NCI-H510A treated with DMSO at 0.1 percent for 48 hours (cell line): ENCODE data around the gene EPB41L3.

Source experiments
- DNase-seq: peaks from one replicate; lab custom pipeline; 2025; lab: John Stamatoyannopoulos, UW

Gene EPB41L3

DNA sequence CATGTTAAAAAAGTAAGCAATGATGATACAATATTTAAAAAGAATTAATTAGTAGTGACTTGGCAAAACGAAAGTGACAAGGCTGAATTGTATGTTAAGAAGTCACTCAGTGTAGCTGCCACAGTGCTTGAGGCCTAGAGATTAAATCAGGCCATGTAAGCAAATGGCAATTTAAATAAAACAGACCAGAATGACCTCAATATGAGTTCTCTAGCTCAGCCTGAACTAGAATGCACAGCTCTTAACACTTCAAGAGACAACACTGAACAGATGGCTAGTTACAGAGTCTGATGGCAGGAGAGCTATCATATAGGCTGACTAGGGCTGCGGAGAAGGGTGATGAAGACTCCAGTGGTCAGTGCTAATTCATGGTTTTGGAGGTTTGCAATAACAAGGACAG lies 130.3 kb downstream of the EPB41L3 start:
- no peak for DNase-seq

DNA sequence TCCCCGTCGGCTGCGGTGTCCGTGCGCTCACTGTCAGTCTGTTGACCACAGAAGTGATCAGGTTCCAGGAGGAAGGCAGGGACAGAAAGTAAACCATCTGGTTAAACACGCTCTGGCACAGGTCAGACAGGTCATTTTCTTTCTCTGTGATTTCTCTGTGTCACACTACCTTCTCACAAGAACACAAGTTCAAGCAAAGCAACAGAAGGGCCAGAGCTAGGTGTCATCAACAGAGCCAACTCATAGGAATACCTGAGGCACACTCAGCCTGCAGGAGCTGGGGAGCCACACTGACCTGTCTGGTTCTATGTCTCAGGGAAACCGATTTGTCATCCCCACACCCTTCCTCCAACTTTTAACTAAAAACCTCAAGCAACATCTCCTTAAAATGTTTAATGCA lies 133.2 kb downstream of the EPB41L3 start:
- no peak for DNase-seq

DNA sequence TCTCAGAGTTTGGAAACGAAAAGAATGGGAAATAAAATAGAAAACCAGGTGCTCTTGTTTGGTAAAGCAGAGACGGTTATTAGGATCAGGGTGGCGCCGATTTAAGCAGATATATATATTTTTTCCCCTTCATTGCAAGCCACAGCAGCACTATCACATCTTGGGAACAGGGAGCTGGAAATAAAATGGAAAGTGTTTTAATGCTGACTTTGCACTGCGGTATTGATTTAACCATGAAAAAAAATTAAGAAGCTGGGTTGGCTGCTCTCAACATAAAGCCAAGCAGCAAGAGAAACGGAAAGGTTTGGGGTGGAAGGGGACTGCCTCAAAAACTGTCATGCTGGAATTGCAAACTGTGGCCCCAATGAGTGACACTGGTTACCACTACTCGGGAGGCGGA lies 145.5 kb downstream of the EPB41L3 start:
- no peak for DNase-seq

DNA sequence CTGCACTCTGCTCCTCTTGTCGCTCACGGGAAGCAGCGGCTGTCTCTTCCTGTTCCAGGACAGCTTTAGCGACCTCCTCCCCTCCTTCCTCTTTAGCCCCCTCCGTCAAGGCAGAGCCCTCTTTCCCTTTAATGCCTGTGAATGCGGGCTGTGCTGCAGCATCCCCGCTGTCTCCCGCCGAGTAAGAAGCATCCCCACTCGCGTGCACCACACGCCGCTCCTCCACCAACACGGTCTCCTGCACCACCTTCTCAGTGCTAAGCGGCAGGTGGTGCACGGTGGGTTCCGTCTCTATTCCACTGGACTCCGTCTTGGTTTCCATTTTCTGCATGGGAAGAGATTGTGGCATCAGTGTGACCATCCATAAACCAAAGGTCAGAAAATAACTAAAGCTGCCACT lies 146.7 kb downstream of the EPB41L3 start:
- DNase-seq, result no peak

DNA sequence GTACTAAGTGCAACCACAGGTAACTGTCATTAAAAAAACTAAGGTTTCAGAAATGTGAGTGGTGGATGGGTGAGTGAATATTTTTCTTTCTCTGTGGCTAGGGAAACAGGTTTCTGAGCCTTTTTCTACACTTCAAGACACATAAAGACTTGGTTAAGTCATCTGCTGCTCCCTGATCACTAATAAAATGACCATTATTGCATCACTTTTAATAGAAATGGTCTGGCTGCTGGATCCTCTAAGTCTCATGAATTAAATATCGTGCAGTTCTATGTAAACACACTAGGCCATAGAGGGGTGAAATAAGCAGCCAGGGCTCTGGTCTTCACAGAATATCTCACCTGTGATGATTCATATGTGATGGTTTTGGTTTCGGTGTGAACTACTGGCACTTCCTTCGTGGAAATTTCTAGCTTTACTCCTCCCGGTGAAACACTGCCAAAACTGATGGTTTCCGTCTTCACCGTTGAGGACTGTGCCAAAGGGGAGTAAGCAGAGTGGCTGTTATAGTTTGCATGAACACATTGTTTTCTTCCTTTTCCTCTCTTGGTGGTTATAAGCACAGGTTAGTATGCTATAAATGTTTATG lies 147.8 kb downstream of the EPB41L3 start:
- DNase-seq, result no peak

DNA sequence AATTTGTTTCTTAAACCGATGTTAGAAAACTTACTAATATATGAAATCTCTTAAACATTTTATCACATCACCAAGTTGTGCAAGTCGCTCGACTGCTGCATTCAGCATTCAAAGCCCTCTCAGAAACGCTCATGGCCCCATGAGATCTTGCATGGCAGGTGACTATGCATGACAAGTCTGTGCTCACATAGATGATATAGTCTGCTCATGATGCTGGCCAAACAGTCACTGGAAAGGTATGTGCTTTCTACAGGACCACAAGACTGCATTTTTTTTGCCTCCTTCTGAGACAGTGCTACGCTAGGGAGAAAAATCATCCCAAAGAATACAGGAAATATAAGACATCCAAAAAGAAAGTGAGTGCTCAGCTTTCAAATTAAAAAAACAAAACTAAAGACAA lies 150.0 kb downstream of the EPB41L3 start:
- DNase-seq, result no peak

DNA sequence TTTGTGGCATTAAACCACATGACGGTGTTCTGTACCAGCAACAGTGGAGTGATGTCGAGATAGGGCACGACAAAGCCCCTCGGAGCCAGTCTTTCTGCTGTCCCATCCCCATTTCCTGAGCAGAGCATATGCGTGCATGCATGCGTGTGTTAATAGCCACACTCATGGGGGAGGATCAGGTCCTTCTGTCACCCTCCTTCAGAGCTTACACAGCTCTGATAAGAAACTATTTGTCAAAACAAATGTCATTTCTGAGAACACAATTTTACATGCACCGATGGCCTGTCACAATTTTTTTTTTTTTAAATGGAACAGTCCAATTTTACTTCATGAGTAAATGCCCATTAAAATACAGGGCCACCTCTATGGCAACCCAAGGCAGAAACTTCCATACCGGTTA lies 152.4 kb downstream of the EPB41L3 start:
- DNase-seq, result no peak

DNA sequence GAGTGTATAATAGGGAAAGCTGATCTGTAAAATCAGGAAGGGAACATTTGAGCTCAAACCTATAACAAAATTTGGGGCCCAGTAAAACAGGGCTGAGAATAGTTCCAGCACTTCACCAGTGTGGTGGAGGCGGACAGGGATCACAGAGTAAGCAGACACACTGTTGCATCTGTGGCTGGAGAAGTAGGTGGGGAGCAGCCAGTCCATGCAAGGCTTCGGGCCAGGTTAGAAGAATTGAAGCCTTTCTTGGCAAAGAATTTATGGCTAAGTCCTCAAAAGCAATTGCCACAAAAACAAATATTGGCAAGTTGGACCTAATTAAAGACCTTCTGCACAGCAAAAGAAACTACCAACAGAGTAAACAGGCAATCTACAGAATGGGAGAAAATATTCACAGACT lies 154.4 kb downstream of the EPB41L3 start:
- DNase-seq, result no peak

DNA sequence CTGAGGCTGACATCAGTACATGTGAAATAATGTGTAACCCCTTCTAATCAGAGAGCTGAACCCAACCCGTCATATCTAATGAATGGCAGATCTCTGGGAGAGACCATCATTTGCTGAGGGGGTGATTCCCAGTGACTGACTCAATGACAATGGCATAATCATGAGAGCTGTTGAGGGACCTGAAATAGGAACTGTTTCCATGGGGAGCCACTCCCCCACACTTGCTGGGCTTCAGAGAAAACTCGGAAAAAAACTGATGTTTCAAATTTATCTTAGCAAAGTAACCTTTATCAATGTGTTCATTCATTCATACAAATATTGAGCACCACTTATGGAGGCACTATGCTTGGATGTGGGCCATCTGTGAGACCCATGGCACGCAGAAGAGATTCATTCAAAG lies 154.9 kb downstream of the EPB41L3 start:
- no peak for DNase-seq

DNA sequence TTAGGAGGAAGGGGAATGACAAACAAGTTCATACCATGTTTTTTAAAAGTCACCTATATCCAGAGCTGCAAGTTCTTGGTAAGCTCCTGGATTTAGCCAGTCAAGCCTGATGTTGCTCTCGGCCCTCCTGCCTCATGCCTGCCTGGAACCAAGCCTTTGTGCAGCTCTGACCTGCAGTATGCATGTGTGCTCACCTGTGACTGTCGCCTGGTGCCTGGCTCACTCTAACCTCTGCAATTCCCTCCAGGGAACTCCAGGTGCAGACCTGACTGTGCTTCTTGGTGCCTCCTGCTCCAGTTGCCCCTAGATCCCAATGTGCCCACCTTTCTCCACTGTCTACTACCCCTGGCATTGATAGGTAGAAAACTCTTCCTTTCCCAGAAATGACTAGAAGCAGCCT lies 163.2 kb downstream of the EPB41L3 start:
- no peak for DNase-seq

DNA sequence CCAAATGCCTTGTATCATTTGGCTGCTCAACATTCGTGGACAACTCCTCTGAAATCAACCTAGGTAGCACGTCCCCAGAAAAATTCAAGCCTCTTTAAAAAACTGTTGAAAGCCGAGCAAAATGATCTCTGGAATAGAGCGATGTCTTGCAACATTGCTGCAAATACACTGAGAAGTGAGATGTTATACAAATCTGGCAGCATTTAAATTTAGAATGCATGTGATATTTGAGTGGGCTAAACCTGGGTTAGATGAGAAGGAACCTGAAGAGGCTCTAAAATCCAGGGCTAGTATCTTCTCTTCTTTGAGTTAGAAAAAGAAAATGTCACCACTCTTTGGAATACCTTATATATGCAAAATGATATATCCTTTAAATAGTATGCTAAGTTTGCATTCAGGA lies 166.8 kb downstream of the EPB41L3 start:
- DNase-seq, result no peak

DNA sequence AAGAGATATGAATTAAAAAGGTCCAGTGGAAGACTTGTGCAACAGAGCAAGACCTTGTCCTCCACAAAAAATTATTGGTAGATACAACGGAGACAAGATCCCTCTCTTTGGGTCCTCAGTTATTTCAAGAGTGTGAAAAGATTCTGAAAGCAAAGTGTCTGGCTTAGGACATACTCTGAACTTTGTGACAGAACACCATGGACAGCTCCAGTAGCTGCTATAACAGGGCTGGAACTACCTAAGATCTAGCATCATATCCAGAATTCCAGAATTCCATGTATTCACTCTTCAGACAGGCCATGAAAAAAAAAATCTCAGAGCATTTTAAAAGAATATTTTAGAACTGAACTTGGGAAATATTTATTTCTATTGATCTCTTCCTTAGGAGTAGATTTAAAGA lies 173.5 kb downstream of the EPB41L3 start:
- DNase-seq, result no peak

DNA sequence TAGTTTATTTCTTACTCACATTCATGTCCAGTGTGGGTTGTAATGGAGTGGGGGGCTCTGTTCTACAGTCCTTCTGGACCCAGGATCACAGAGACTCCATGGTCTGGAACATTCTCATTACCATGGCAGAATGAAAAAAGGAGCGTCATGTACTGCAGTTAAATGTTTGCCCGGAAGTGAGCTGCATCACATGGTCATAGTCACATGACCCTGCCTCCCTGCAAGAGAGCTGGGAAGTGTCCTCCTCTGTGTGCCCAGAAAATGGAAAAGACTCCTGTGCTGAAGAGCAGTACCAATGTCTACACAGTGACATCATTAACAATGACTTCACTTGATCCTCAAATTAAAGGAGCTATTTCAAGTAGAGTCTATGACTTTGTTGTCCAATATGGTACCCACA lies 174.3 kb downstream of the EPB41L3 start:
- DNase-seq, result no peak

DNA sequence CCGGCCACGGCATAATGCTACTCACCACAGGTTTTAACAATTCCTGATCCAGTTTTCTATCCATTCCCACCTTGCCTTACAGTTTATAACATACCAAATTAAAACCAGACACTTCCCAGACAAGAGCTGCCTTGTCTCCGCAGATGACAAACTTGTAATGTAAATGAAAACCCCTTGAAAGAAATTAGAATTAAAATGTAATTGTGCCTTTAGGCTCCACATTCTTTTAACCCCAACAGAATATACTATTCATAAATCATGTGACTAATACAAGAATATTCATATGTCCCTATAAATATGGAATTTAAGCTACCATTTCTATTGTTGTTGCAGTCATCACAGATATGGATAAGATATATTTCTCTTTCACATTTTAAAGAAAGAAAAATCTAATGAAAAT lies 178.4 kb downstream of the EPB41L3 start:
- DNase-seq, result no peak

DNA sequence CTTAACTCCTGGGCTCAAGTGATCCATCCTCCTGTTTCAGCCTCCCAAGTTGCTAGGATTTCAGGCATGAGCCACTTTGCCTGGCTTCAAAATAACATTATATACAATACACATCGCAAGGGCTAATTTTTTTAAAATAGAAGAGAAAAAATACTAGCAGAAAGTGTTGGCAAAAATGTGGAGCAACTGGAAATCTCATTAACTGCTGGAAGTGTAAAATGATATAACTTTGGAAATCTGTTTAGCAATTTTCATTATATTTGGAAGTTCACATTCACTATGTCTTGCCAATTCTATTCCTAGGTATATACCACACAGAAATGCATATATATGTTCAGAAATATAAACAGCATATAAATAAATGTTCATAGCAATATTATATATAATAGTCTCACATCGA lies 193.2 kb downstream of the EPB41L3 start:
- no peak for DNase-seq
